SU-DHL-6 (cell line): ENCODE results near the gene WAPL.

Experiments
- H2AFZ ChIP-seq: fragments of 200-600 bp; sonication (generic); 2 replicates; pipeline ENCODE4 v1.6.1; 2014; ENCODE audit warnings: low read depth, mild to moderate bottlenecking, moderate library complexity, mixed read lengths, antibody characterized with exemption, low read length; ENCODE audit not compliant: severe bottlenecking
- H3F3A ChIP-seq: fragments of 200-600 bp; shearing (Covaris generic); 2 replicates; pipeline ENCODE4 v1.6.0; 2016; ENCODE audit warnings: antibody characterized with exemption, mild to moderate bottlenecking; ENCODE audit not compliant: insufficient read depth
- H3K27ac ChIP-seq: fragments of 200-600 bp; sonication (generic); 2 replicates; pipeline ENCODE4 v1.5.1; 2016; ENCODE audit warnings: low read depth, mild to moderate bottlenecking, low read length, moderate library complexity, mixed read lengths
- H3K27me3 ChIP-seq: fragments of 200-600 bp; sonication (generic), shearing (Covaris generic); 2 replicates; pipeline ENCODE4 v1.6.0; 2014; ENCODE audit warnings: mild to moderate bottlenecking, low read length
- H3K36me3 ChIP-seq: fragments of 200-600 bp; sonication (generic); 2 replicates; pipeline ENCODE4 v1.6.1; 2014; ENCODE audit warnings: mild to moderate bottlenecking, low read length, mixed read lengths
- H3K4me2 ChIP-seq: fragments of 300-600, 200-600 bp; shearing (Covaris generic), sonication (generic); 2 replicates; pipeline ENCODE4 v1.6.0; 2014; ENCODE audit warnings: low read length, low read depth, mild to moderate bottlenecking; ENCODE audit not compliant: poor library complexity, severe bottlenecking
- H3K4me3 ChIP-seq: fragments of 200-600 bp; sonication (generic); 2 replicates; pipeline ENCODE4 v1.5.1; 2014; ENCODE audit warnings: antibody characterized with exemption, low read length, mild to moderate bottlenecking, mixed read lengths; ENCODE audit not compliant: insufficient read depth, poor library complexity, severe bottlenecking
- H3K79me2 ChIP-seq: fragments of 200-600 bp; sonication (generic); 2 replicates; pipeline ENCODE4 v1.6.1; 2014; ENCODE audit warnings: mild to moderate bottlenecking, low read length, moderate library complexity; ENCODE audit not compliant: insufficient read depth
- H3K9ac ChIP-seq: fragments of 200-600 bp; sonication (generic); 2 replicates; pipeline ENCODE4 v1.7.0; 2014; ENCODE audit warnings: mild to moderate bottlenecking, low read length
- H3K9me2 ChIP-seq: fragments of 200-600 bp; sonication (generic); replicated peaks from 2 replicates; pipeline ENCODE4 v1.6.1; 2014; ENCODE audit warnings: low read length; ENCODE audit not compliant: insufficient read depth
- H3K9me3 ChIP-seq: fragments of 200-600 bp; sonication (generic); 2 replicates; pipeline ENCODE4 v1.6.1; 2014; ENCODE audit warnings: low read length, mixed read lengths; ENCODE audit not compliant: insufficient read depth
- H4K20me1 ChIP-seq: fragments of 200-600 bp; sonication (generic); 2 replicates; pipeline ENCODE4 v1.6.1; 2014; ENCODE audit warnings: low read depth, mild to moderate bottlenecking, antibody characterized with exemption, low read length, moderate library complexity, mixed read lengths
- CTCF ChIP-seq: fragments of 200-600 bp; sonication (generic); IDR thresholded peaks from one replicate; pipeline ENCODE4 v1.5.1; 2017; ENCODE audit warnings: antibody characterized with exemption, mild to moderate bottlenecking, low read length, moderate library complexity; ENCODE audit not compliant: insufficient read depth, poor library complexity, severe bottlenecking
- EZH2phosphoT487 ChIP-seq: fragments of 200-600 bp; sonication (generic), shearing (Covaris generic); conservative IDR thresholded peaks from 2 replicates; pipeline ENCODE4 v1.6.1; 2018; ENCODE audit warnings: mild to moderate bottlenecking, antibody characterized with exemption, low read length, moderate library complexity, mixed read lengths

Gene WAPL

GRCh38 chr10:86411281-86411841 lies 110.2 kb downstream of the WAPL start:
- peaks cover 86% of the 10 kb centered on the region for H3F3A ChIP-seq
- TF ChIP-seq EZH2phosphoT487 = no peak
- TF ChIP-seq CTCF = no peak
- H2AFZ ChIP-seq = no peak overlapping the region
- peak overlapping the region; percentile 97 for H3K27ac ChIP-seq
- peak overlapping the region; percentile 10 for H3K4me3 ChIP-seq
- H3K4me2 ChIP-seq = peak overlapping the region; percentile 71
- H3K79me2 ChIP-seq = no peaks in the 10 kb centered on the region
- H3K36me3 ChIP-seq = no peaks in the 10 kb centered on the region
- no peaks in the 10 kb centered on the region for H4K20me1 ChIP-seq
- peak overlapping the region; percentile 58 for H3K9ac ChIP-seq
- H3K27me3 ChIP-seq = no peaks in the 10 kb centered on the region
- 0 out of 2 replicates have a peak, but pooled peaks cover 4% of the 10 kb centered on the region for H3K9me3 ChIP-seq
- no peaks in the 10 kb centered on the region for H3K9me2 ChIP-seq

GRCh38 chr10:86410542-86411124 lies 111.0 kb downstream of the WAPL start:
- Histone ChIP-seq H3K9me3 (0 out of 2 replicates have a peak, but pooled peaks cover 4% of the 10 kb centered on the region), H3K36me3 (no peaks in the 10 kb centered on the region), H3K9ac (peak overlapping the region; percentile 58), H3K9me2 (no peaks in the 10 kb centered on the region), H3K4me2 (peak overlapping the region; percentile 71), H3K27me3 (no peaks in the 10 kb centered on the region), H4K20me1 (no peaks in the 10 kb centered on the region), H2AFZ (no peak overlapping the region), H3K79me2 (no peaks in the 10 kb centered on the region), H3K27ac (peak overlapping the region; percentile 97), H3K4me3 (peak overlapping the region; percentile 10), H3F3A (peaks cover 86% of the 10 kb centered on the region)
- TF ChIP-seq EZH2phosphoT487 (no peak), CTCF (no peak)

- no peak overlapping the region for H3K4me3 ChIP-seq
- no peaks in the 10 kb centered on the region for H3K9me2 ChIP-seq
- H4K20me1 ChIP-seq = no peaks in the 10 kb centered on the region
- H3K27me3 ChIP-seq = no peaks in the 10 kb centered on the region
- H3K27ac ChIP-seq = peak overlapping the region; percentile 97
- H3K36me3 ChIP-seq = no peaks in the 10 kb centered on the region
- 0 out of 2 replicates have a peak, but pooled peaks cover 4% of the 10 kb centered on the region for H3K9me3 ChIP-seq
- H3K79me2 ChIP-seq = no peaks in the 10 kb centered on the region
- peaks cover 87% of the 10 kb centered on the region for H3F3A ChIP-seq
- no peak for TF ChIP-seq CTCF
- TF ChIP-seq EZH2phosphoT487 = no peak
- H3K9ac ChIP-seq = no peak overlapping the region
- H2AFZ ChIP-seq = no peak overlapping the region
- H3K4me2 ChIP-seq = peak overlapping the region; percentile 71
Observed at GRCh38 chr10:86409183-86409582, 112.4 kb downstream of the WAPL start.
